ENCODE data around the gene CD38. TPM values are rescaled to one million over a fixed set of nuclear protein-coding genes. Genes with fewer than 3 reads are reported as not detected.

Gene CD38
- polyA plus RNA-seq, 1 donor (not counting 4 experiments of a cell fraction or from before 2014, with no cell fraction given): 0.08 TPM

GRCh38 chr4:15870921-15871664 lies 93.0 kb downstream of the CD38 start:
- Histone ChIP-seq H2AFZ (ENCODE audit: control insufficient read depth, low read length) (no peak overlapping the region), H3K9ac (ENCODE audit: control insufficient read depth, extremely low read depth, insufficient read depth, low read length) (no peak overlapping the region), H3K9me3 (ENCODE audit: control insufficient read depth, low read depth, low read length) (no peaks in the 10 kb centered on the region), H3K27me3 (ENCODE audit: control insufficient read depth, extremely low read depth, insufficient read depth, low read length) (no peaks in the 10 kb centered on the region), H3K4me1 (ENCODE audit: control insufficient read depth, extremely low read depth, insufficient read depth, low read length) (peaks cover 6% of the 10 kb centered on the region), H3K79me2 (ENCODE audit: control insufficient read depth, insufficient read depth, low read length) (no peaks in the 10 kb centered on the region), H4K20me1 (ENCODE audit: control insufficient read depth, extremely low read depth, insufficient read depth, low read length) (no peaks in the 10 kb centered on the region), H3K4me2 (ENCODE audit: control insufficient read depth, extremely low read depth, insufficient read depth, low read depth, low read length) (no peak overlapping the region), H3K9me1 (ENCODE audit: control insufficient read depth, extremely low read depth, insufficient read depth, low read length) (no peaks in the 10 kb centered on the region), H3K4me3 (ENCODE audit: control insufficient read depth in 2 of 3, extremely low read depth in 1 of 3, insufficient read depth in 2 of 3, low read depth in 1 of 3, low read length in 3 of 3) (no peak overlapping the region), H3K36me3 (ENCODE audit: control insufficient read depth in 2 of 2, extremely low read depth in 1 of 2, insufficient read depth in 2 of 2, low read length in 2 of 2) (no peaks in the 10 kb centered on the region), H3K27ac (ENCODE audit: control insufficient read depth, insufficient read depth, low read length) (no peak overlapping the region)
- dilution Hi-C loops (cut with MboI; ENCODE audit: extremely low pct_ligation_motif_present, low sequenced_read_pairs): no loop called here
- TF ChIP-seq EZH2 (IDR thresholded peaks at IDR 0.05; ENCODE audit: low read length) (no peak), CTCF (optimal IDR thresholded peaks at IDR 0.05 in 1 of 3, IDR thresholded peaks at IDR 0.05 in 1 of 3, conservative IDR thresholded peaks at IDR 0.05 in 1 of 3; ENCODE audit: extremely low read depth in 1 of 3, insufficient read depth in 2 of 3, low read length in 3 of 3) (no peak)
- DNase-seq (ENCODE audit: low read depth, low spot score) (no peak), FAIRE-seq (no peak)

GRCh38 chr4:15873117-15873516 lies 95.0 kb downstream of the CD38 start:
- peaks cover 10% of the 10 kb centered on the region for H3K9me3 ChIP-seq (ENCODE audit: control insufficient read depth, low read depth, low read length)
- H3K36me3 ChIP-seq (ENCODE audit: control insufficient read depth in 2 of 2, extremely low read depth in 1 of 2, insufficient read depth in 2 of 2, low read length in 2 of 2): no peaks in the 10 kb centered on the region
- no peak overlapping the region for H2AFZ ChIP-seq (ENCODE audit: control insufficient read depth, low read length)
- H3K9me1 ChIP-seq (ENCODE audit: control insufficient read depth, extremely low read depth, insufficient read depth, low read length): no peaks in the 10 kb centered on the region
- no peak overlapping the region for H3K27ac ChIP-seq (ENCODE audit: control insufficient read depth, insufficient read depth, low read length)
- FAIRE-seq (no peak), DNase-seq (ENCODE audit: low read depth, low spot score) (no peak)
- TF ChIP-seq CTCF (optimal IDR thresholded peaks at IDR 0.05 in 1 of 3, IDR thresholded peaks at IDR 0.05 in 1 of 3, conservative IDR thresholded peaks at IDR 0.05 in 1 of 3; ENCODE audit: extremely low read depth in 1 of 3, insufficient read depth in 2 of 3, low read length in 3 of 3): no peak
- TF ChIP-seq EZH2 (IDR thresholded peaks at IDR 0.05; ENCODE audit: low read length): no peak
- H3K4me1 ChIP-seq (ENCODE audit: control insufficient read depth, extremely low read depth, insufficient read depth, low read length): peaks cover 6% of the 10 kb centered on the region
- no peaks in the 10 kb centered on the region for H4K20me1 ChIP-seq (ENCODE audit: control insufficient read depth, extremely low read depth, insufficient read depth, low read length)
- H3K4me3 ChIP-seq (ENCODE audit: control insufficient read depth in 2 of 3, extremely low read depth in 1 of 3, insufficient read depth in 2 of 3, low read depth in 1 of 3, low read length in 3 of 3): no peak overlapping the region
- no peak overlapping the region for H3K9ac ChIP-seq (ENCODE audit: control insufficient read depth, extremely low read depth, insufficient read depth, low read length)
- dilution Hi-C loops (cut with MboI; ENCODE audit: extremely low pct_ligation_motif_present, low sequenced_read_pairs): no loop called here
- H3K79me2 ChIP-seq (ENCODE audit: control insufficient read depth, insufficient read depth, low read length): no peaks in the 10 kb centered on the region
- H3K27me3 ChIP-seq (ENCODE audit: control insufficient read depth, extremely low read depth, insufficient read depth, low read length): no peaks in the 10 kb centered on the region
- H3K4me2 ChIP-seq (ENCODE audit: control insufficient read depth, extremely low read depth, insufficient read depth, low read depth, low read length): no peak overlapping the region

Data from keratinocyte (primary cell).